ENCODE measurements around the gene CPEB1.

Gene CPEB1

GRCh38 chr15:82552861-82553260 lies 94.3 kb downstream of the CPEB1 start:
- no peak overlapping the region for H3K4me3 ChIP-seq (ENCODE audit: low read length)
- no peak for DNase-seq (ENCODE audit: low read depth)
- no peak for TF ChIP-seq CTCF (IDR thresholded peaks at IDR 0.05; ENCODE audit: insufficient read depth, low read depth, low read length, missing control alignments)

- no peak for DNase-seq (ENCODE audit: low read depth)
- H3K4me3 ChIP-seq (ENCODE audit: low read length) = no peak overlapping the region
- TF ChIP-seq CTCF (IDR thresholded peaks at IDR 0.05; ENCODE audit: insufficient read depth, low read depth, low read length, missing control alignments) = no peak
Observed at GRCh38 chr15:82551646-82552247, 95.4 kb downstream of the CPEB1 start.

GRCh38 chr15:82549199-82549665 lies 97.9 kb downstream of the CPEB1 start:
- no peak for DNase-seq (ENCODE audit: low read depth)
- H3K4me3 ChIP-seq (ENCODE audit: low read length) = no peak overlapping the region
- TF ChIP-seq CTCF (IDR thresholded peaks at IDR 0.05; ENCODE audit: insufficient read depth, low read depth, low read length, missing control alignments) = no peak

- H3K4me3 ChIP-seq (ENCODE audit: low read length) = no peak overlapping the region
- no peak for DNase-seq (ENCODE audit: low read depth)
- TF ChIP-seq CTCF (IDR thresholded peaks at IDR 0.05; ENCODE audit: insufficient read depth, low read depth, low read length, missing control alignments) = no peak
Observed at GRCh38 chr15:82548700-82549099, 98.5 kb downstream of the CPEB1 start.

- no peak for TF ChIP-seq CTCF (IDR thresholded peaks at IDR 0.05; ENCODE audit: insufficient read depth, low read depth, low read length, missing control alignments)
- no peak overlapping the region for H3K4me3 ChIP-seq (ENCODE audit: low read length)
- no peak for DNase-seq (ENCODE audit: low read depth)
Observed at GRCh38 chr15:82545478-82545877, 101.7 kb downstream of the CPEB1 start.

GRCh38 chr15:82545002-82545401 lies 102.2 kb downstream of the CPEB1 start:
- DNase-seq (ENCODE audit: low read depth) = no peak
- no peak for TF ChIP-seq CTCF (IDR thresholded peaks at IDR 0.05; ENCODE audit: insufficient read depth, low read depth, low read length, missing control alignments)
- no peak overlapping the region for H3K4me3 ChIP-seq (ENCODE audit: low read length)

GRCh38 chr15:82544431-82544830 lies 102.7 kb downstream of the CPEB1 start:
- no peak for DNase-seq (ENCODE audit: low read depth)
- no peak overlapping the region for H3K4me3 ChIP-seq (ENCODE audit: low read length)
- no peak for TF ChIP-seq CTCF (IDR thresholded peaks at IDR 0.05; ENCODE audit: insufficient read depth, low read depth, low read length, missing control alignments)

Measured in epithelial cell of esophagus (primary cell).